ENCODE results near the gene SNX33. TPM values are rescaled to one million over a fixed set of nuclear protein-coding genes. Genes with fewer than 3 reads are reported as not detected.

The SNX33 gene, protein sequence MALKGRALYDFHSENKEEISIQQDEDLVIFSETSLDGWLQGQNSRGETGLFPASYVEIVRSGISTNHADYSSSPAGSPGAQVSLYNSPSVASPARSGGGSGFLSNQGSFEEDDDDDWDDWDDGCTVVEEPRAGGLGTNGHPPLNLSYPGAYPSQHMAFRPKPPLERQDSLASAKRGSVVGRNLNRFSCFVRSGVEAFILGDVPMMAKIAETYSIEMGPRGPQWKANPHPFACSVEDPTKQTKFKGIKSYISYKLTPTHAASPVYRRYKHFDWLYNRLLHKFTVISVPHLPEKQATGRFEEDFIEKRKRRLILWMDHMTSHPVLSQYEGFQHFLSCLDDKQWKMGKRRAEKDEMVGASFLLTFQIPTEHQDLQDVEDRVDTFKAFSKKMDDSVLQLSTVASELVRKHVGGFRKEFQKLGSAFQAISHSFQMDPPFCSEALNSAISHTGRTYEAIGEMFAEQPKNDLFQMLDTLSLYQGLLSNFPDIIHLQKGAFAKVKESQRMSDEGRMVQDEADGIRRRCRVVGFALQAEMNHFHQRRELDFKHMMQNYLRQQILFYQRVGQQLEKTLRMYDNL
- total RNA-seq = 10 to 100 TPM; 23.6 to 38.2 (median 28.7) TPM
- long read RNA-seq, donor 1, full-length matches to known transcripts = 37 of 47 reads
- long read RNA-seq, donor 1, partial matches to known transcripts = 0 of 47 reads
- long read RNA-seq, donor 1, other reads (novel, unspliced or antisense) = 10 of 47 reads
- long read RNA-seq, donor 2, full-length matches to known transcripts = 4 of 4 reads
- long read RNA-seq, donor 2, partial matches to known transcripts = 0 of 4 reads
- long read RNA-seq, donor 2, other reads (novel, unspliced or antisense) = 0 of 4 reads

DNA sequence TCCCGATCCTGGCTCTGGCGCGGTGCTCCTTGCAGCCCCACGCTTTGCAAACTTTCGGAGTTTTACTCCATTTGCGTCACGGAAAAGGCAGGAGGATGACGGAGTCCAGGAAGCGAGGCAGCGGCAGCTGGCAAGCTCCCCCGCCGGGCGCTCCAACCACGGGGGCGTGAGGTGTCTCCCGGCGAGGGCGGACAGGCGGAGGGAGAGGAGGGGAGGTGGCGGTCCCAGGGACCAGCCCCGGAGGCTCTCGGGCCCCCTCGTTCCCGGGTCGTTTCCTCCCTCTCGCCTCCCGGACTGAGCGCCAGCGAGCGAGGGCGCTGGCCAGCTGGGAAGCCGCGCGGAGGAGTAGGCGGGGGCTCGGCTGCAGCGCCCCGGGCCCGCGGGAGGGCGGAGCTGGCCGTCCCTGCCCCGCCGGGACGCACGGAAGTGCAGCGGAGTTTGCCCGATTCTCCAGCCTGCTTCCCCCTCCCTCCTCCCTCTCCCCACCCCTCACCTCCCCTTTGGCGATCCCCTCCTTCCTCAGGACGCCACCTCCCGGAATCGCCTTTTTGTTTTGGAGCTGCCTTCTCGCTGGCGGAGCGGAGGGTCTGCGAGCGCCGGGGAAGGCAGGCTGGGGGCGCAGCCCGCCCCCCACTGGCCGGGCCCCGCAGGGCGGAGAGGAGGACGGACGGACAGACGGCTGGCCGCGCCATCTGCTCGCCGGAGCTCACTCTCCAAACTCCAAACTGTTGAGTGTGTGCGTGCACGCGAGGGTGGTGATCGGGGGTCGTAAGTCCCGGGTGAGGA, at the start of gene SNX33:
SNX33 (plus strand) TSS at position 543 of the 786 bp plus-strand sequence. CDS start 1,191 bp downstream, outside the sequence.
- intact Hi-C loops (cut with DNase I, micrococcal nuclease) = loop anchor here in 1 of 2 donors (10.0 kb wide), 1 partner anchor 193 kb away; the partner anchor contains the start of gene SIN3A
- Histone ChIP-seq H3K9me3 (no peaks in the 10 kb centered on the region), H3K36me3 (ENCODE audit: low read depth) (no peaks in the 10 kb centered on the region), H3K4me3 (peak within 1 kb of the TSS; percentile 50), H3K4me1 (ENCODE audit: low read depth) (peaks cover 39% of the 10 kb centered on the region)
- ATAC-seq (peak; percentile 90), DNase-seq (peak; percentile 82 to 89 (median 87))
- TF ChIP-seq, protein P1, sequence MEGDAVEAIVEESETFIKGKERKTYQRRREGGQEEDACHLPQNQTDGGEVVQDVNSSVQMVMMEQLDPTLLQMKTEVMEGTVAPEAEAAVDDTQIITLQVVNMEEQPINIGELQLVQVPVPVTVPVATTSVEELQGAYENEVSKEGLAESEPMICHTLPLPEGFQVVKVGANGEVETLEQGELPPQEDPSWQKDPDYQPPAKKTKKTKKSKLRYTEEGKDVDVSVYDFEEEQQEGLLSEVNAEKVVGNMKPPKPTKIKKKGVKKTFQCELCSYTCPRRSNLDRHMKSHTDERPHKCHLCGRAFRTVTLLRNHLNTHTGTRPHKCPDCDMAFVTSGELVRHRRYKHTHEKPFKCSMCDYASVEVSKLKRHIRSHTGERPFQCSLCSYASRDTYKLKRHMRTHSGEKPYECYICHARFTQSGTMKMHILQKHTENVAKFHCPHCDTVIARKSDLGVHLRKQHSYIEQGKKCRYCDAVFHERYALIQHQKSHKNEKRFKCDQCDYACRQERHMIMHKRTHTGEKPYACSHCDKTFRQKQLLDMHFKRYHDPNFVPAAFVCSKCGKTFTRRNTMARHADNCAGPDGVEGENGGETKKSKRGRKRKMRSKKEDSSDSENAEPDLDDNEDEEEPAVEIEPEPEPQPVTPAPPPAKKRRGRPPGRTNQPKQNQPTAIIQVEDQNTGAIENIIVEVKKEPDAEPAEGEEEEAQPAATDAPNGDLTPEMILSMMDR (IDR thresholded peaks at IDR 0.05) = peak; percentile 37

DNA sequence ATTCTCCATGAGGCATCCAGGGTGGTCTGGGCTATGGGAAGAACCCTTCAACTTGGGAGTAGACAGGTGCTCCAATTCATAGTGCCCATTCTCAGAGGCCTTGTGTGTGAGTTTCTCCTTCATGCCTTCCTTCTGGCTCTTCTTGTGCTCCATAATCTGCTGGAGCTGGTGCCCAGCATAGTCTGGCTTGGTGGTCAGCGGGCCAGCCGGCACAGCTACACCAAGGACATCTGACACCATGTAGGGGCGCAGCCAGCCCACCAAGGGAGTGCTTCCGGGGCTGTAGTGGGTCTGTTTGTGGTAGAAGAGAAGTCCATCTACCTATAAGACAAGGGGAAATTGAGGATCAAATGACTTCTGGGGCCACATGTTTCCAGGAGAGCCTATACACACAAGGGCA, 49.4 kb upstream of the SNX33 start:
- DNase-seq = no peak
- TF ChIP-seq, protein P1 (IDR thresholded peaks at IDR 0.05) = no peak
- H3K9me3 ChIP-seq = no peaks in the 10 kb centered on the region
- intact Hi-C loops (cut with DNase I, micrococcal nuclease) = no loop called here
- no peak overlapping the region for H3K4me3 ChIP-seq
- no peak for ATAC-seq
- no peaks in the 10 kb centered on the region for H3K4me1 ChIP-seq (ENCODE audit: low read depth)
- H3K36me3 ChIP-seq (ENCODE audit: low read depth) = no peaks in the 10 kb centered on the region

DNA sequence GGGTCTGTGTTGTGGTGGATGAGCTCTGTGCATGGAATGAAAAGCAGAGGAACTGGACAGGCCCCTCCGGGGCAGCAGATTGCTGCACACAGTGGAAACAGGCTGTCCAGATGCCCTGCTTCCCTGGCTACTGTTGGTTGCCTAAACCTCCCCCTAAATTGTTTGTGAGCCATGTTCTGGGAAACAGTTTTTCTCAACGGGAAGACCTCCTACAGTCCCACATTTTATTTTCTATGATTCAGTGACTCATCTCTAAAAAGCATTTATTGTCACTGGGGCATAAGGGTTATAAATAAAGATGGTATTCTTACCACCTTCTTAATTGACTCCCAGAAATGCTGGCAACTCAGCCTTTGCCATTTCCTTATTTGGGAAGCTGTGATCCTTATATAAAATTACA, 48.3 kb upstream of the SNX33 start:
- Histone ChIP-seq H3K4me3 (no peak overlapping the region), H3K4me1 (ENCODE audit: low read depth) (no peaks in the 10 kb centered on the region), H3K36me3 (ENCODE audit: low read depth) (no peaks in the 10 kb centered on the region), H3K9me3 (no peaks in the 10 kb centered on the region)
- DNase-seq = no peak
- TF ChIP-seq, protein P1 (IDR thresholded peaks at IDR 0.05) = no peak
- intact Hi-C loops (cut with DNase I, micrococcal nuclease) = no loop called here
- ATAC-seq = no peak

DNA sequence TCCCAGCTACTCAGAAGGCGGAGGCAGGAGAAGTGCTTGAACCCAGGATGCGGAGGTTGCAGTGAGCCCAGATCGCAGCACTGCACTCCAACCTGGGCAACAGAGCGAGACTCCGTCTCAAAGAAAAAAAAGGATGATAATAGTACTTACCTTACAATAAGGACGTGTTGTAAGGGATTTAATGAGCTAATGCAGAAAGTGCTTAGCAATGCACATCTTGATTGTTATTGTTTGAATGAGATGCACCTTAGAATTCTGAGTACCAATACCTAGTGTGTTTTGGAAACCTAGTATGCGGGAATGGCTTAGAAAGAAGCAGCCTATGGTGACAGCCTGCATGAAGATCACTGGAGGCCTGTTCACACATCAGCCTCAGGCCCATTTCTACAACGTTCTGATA, 41.7 kb upstream of the SNX33 start:
- Histone ChIP-seq H3K9me3 (no peaks in the 10 kb centered on the region), H3K4me3 (no peak overlapping the region), H3K36me3 (ENCODE audit: low read depth) (no peaks in the 10 kb centered on the region), H3K4me1 (ENCODE audit: low read depth) (no peaks in the 10 kb centered on the region)
- TF ChIP-seq, protein P1 (IDR thresholded peaks at IDR 0.05) = no peak
- ATAC-seq = no peak
- intact Hi-C loops (cut with DNase I, micrococcal nuclease) = no loop called here
- DNase-seq = no peak
